ENCODE data around the gene MSRB3. TPM values are rescaled to one million over a fixed set of nuclear protein-coding genes. Genes with fewer than 3 reads are reported as not detected.
"Not testable (repeated sequence)": the region's sequence is repeated elsewhere in the genome, so short reads cannot be mapped to it uniquely, and the experiment has no call there.

Gene MSRB3
- total and polyA plus RNA-seq, 2 of the 8 experiments (the other 6 are each of a cell fraction or from before 2014, with no cell fraction given), result 0.32 to 1.2 TPM

DNA sequence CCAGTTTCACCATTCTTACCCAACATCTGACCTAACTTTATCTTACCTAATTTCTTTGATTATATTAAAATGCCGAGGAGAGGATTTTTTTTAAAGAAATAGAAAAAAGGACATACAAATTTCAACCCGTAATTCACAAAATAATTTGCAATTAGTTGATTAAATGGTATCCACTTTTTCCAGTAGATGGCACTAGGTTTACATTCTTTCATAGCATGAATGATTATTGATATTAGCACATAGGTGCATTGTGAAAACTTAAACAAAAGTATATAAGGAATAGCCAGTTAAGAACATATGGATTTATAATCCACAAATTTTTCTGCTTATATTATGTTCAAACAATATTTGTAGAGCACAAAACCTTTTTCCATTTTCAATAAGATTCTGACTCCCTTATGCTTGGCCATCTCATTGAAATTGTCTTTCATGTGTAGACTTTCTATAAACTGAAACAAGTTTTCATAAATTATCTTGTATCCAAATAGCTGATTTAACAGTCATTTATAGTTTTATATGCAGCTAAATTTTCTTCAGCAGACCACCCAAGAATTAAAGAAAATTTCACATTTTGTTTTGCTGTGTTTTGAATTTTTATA lies 35.3 kb downstream of the MSRB3 start (continued):
- TF ChIP-seq RAD21 (IDR thresholded peaks at IDR 0.05 in 1 of 2, conservative IDR thresholded peaks at IDR 0.05 in 1 of 2; ENCODE audit: low read depth in 2 of 2, low read length in 2 of 2) (peak in 1 of 2 experiments; percentile 57; a peak in 3 of 4 replicates), E2F6 (IDR thresholded peaks at IDR 0.05) (no peak), JUND (IDR thresholded peaks at IDR 0.05; ENCODE audit: low read length) (no peak)

- H3K9ac ChIP-seq (replicated peaks in 1 of 4; ENCODE audit: extremely low read depth in 1 of 4, low read depth in 3 of 4, low read length in 3 of 4); H4K20me1 ChIP-seq (replicated peaks in 1 of 2; ENCODE audit: control insufficient read depth in 1 of 2, insufficient read depth in 2 of 2, low read length in 2 of 2); H3K4me3 ChIP-seq (ENCODE audit: extremely low read depth in 1 of 4, insufficient read depth in 2 of 4, low read depth in 3 of 4, low read length in 4 of 4); H2BK12ac ChIP-seq (ENCODE audit: low read depth, low read length); H3K27me3 ChIP-seq (replicated peaks in 1 of 4; ENCODE audit: control insufficient read depth in 3 of 4, extremely low read depth in 1 of 4, insufficient read depth in 3 of 4, low read length in 3 of 4); H3K23me2 ChIP-seq (ENCODE audit: low read depth, low read length); H3K9me3 ChIP-seq (ENCODE audit: insufficient read depth in 2 of 2, low read depth in 1 of 2, low read length in 1 of 2); H3K79me2 ChIP-seq (ENCODE audit: control insufficient read depth in 1 of 2, insufficient read depth in 2 of 2, low read length in 2 of 2); H4K5ac ChIP-seq (ENCODE audit: insufficient read length, low read depth, low read length); H2AFZ ChIP-seq (ENCODE audit: low read length); H3K4me2 ChIP-seq (ENCODE audit: insufficient read depth in 1 of 2, low read depth in 2 of 2, low read length in 2 of 2); H3K56ac ChIP-seq (replicated peaks; ENCODE audit: insufficient read length, low read depth, low read length); H3K27ac ChIP-seq (ENCODE audit: low read depth, low read length); H2BK15ac ChIP-seq (ENCODE audit: low read length); H3K4ac ChIP-seq (replicated peaks; ENCODE audit: insufficient read length, low read depth, low read length); H3K14ac ChIP-seq (ENCODE audit: insufficient read length); H3K36me3 ChIP-seq (ENCODE audit: control insufficient read depth in 2 of 4, insufficient read depth in 4 of 4, low read length in 3 of 4); DNase-seq (ENCODE audit: low read depth in 1 of 2, low spot score in 2 of 2); H4K91ac ChIP-seq (replicated peaks; ENCODE audit: insufficient read length, low read length); H2BK5ac ChIP-seq (ENCODE audit: low read depth, low read length); POLR2A ChIA-PET (ENCODE audit: partially characterized antibody); FAIRE-seq; H2AK5ac ChIP-seq (ENCODE audit: low read depth, low read length); H3K18ac ChIP-seq (ENCODE audit: extremely low read depth, low read length); H3K4me1 ChIP-seq (replicated peaks in 1 of 4; ENCODE audit: control insufficient read depth in 3 of 4, insufficient read depth in 4 of 4, low read length in 3 of 4); H2BK120ac ChIP-seq (replicated peaks; ENCODE audit: low read depth, low read length); H4K8ac ChIP-seq (ENCODE audit: extremely low read depth, insufficient read depth, low read length); H3K23ac ChIP-seq (ENCODE audit: insufficient read length); H2BK20ac ChIP-seq (ENCODE audit: low read length); H3K79me1 ChIP-seq (ENCODE audit: low read depth, low read length): not testable (repeated sequence)
- CTCF ChIA-PET (ENCODE audit: partially characterized antibody), result interaction anchor here (0.6 to 1.5 kb wide), 4 partner anchors 9 to 755 kb away, joined by 3 to 5 read pairs (median 4); no protein-coding TSS in a partner anchor
- WGBS, 2 experiments (ENCODE audit: extremely low coverage in 1 of 2, insufficient coverage in 1 of 2, insufficient read length in 1 of 2, insufficient replicate concordance in 2 of 2, low coverage in 1 of 2, low lambda C conversion rate in 2 of 2, missing lambda C conversion rate in 1 of 2), result 89% methylated on average over 12 of the region's 12 CpGs; no CpG with 5 or more reads in 1 of the 2 experiments
Measured at GRCh38 chr12:65315238-65315637, 36.8 kb downstream of the MSRB3 start.
